ENCODE results near the gene SCAANT1.

SCAANT1 gene

GRCh38 chr3:63911873-63912767, at the start of gene SCAANT1:
Gene SCAANT1 (minus strand): TSS chr3:63912383.
- peak; percentile 20 for DNase-seq

- peak; percentile 65 for DNase-seq
Observed at GRCh38 chr3:63961891-63962290, 49.7 kb upstream of the SCAANT1 start.

GRCh38 chr3:63960048-63960711, 48.0 kb upstream of the SCAANT1 start:
- peak; percentile 47 for DNase-seq

- DNase-seq: no peak
Observed at GRCh38 chr3:63959146-63959545, 47.0 kb upstream of the SCAANT1 start.

- DNase-seq: no peak
Observed at GRCh38 chr3:63955830-63956545, 43.8 kb upstream of the SCAANT1 start.

- DNase-seq: no peak
Observed at GRCh38 chr3:63955036-63955650, 43.0 kb upstream of the SCAANT1 start.

GRCh38 chr3:63954182-63954581, 42.0 kb upstream of the SCAANT1 start:
- DNase-seq: no peak

GRCh38 chr3:63952248-63952594, 40.0 kb upstream of the SCAANT1 start:
- DNase-seq: no peak

GRCh38 chr3:63951492-63952247, 39.5 kb upstream of the SCAANT1 start:
- DNase-seq: no peak

- no peak for DNase-seq
Observed at GRCh38 chr3:63950698-63951097, 38.5 kb upstream of the SCAANT1 start.

GRCh38 chr3:63949005-63949404, 36.8 kb upstream of the SCAANT1 start:
- no peak for DNase-seq

- DNase-seq: no peak
Observed at GRCh38 chr3:63947594-63947993, 35.4 kb upstream of the SCAANT1 start.

- DNase-seq: no peak
Observed at GRCh38 chr3:63946753-63947152, 34.6 kb upstream of the SCAANT1 start.

- DNase-seq: peak; percentile 27
Observed at GRCh38 chr3:63945558-63946096, 33.4 kb upstream of the SCAANT1 start.

GRCh38 chr3:63943678-63944077, 31.5 kb upstream of the SCAANT1 start:
- DNase-seq: no peak

- DNase-seq: no peak
Observed at GRCh38 chr3:63942528-63942927, 30.3 kb upstream of the SCAANT1 start.

GRCh38 chr3:63940389-63940757, 28.2 kb upstream of the SCAANT1 start:
- no peak for DNase-seq

- DNase-seq: no peak
Observed at GRCh38 chr3:63937661-63938651, 25.8 kb upstream of the SCAANT1 start.

GRCh38 chr3:63936925-63937324, 24.7 kb upstream of the SCAANT1 start:
- no peak for DNase-seq

- DNase-seq: no peak
Observed at GRCh38 chr3:63934041-63934866, 22.1 kb upstream of the SCAANT1 start.
